Gastrocnemius medialis (tissue), 4 donors: ENCODE data around the gene LRP1. TPM values are rescaled to one million over a fixed set of nuclear protein-coding genes. Genes with fewer than 3 reads are reported as not detected.

ENCODE experiments used
- ATAC-seq, 2 donors: fragments of 150-250 bp; one replicate each; pipeline ENCODE4 v1.9.1; 2016
- DNase-seq, 2 donors: peaks; one replicate each; pipeline ENCODE4 v3.0.0-alpha.2; 2019
- H3K27ac ChIP-seq, 4 donors: fragments of 200-600 bp; sonication (generic); 1 replicate in 1 of 4; 2 replicates in 3 of 4; pipeline ENCODE4 v1.5.1; 2016 to 2018; ENCODE audit warnings: mild to moderate bottlenecking in 2 of 4, moderate library complexity in 1 of 4
- H3K27me3 ChIP-seq, 3 donors: fragments of 200-600 bp; sonication (generic) in 2 of 3; 1 replicate in 1 of 3; 2 replicates in 2 of 3; pipeline versions ENCODE4 v1.5.1 to v1.6.0; 2016 to 2019; ENCODE audit warnings: mild to moderate bottlenecking in 1 of 3, moderate library complexity in 1 of 3
- H3K36me3 ChIP-seq, 2 donors: fragments of 200-600 bp; sonication (generic) in 1 of 2; one replicate each; pipeline ENCODE4 v1.5.1; 2017 to 2018
- H3K4me1 ChIP-seq, 2 donors: fragments of 200-600 bp; sonication (generic) in 1 of 2; one replicate each; pipeline ENCODE4 v1.5.1; 2016 to 2017; ENCODE audit warnings: mild to moderate bottlenecking in 2 of 2
- H3K4me3 ChIP-seq, 4 donors: fragments of 200-600 bp; sonication (generic) in 3 of 4; 1 replicate in 1 of 4; 2 replicates in 3 of 4; pipeline ENCODE4 v1.5.1; 2016 to 2019; ENCODE audit warnings: mild to moderate bottlenecking in 2 of 4
- H3K9me3 ChIP-seq, 3 donors: fragments of 200-600 bp; sonication (generic) in 2 of 3; 1 replicate in 1 of 3; 2 replicates in 2 of 3; pipeline ENCODE4 v1.5.1; 2016 to 2019
- CTCF ChIP-seq, 5 experiments: fragments of 450-650 bp in 3 of 5; fragments of 200-600 bp in 2 of 5; sonication (generic) in 2 of 5; IDR thresholded peaks in 4 of 5; conservative IDR thresholded peaks in 1 of 5; 1 replicate in 4 of 5; 2 replicates in 1 of 5; pipeline ENCODE4 v1.5.1; 2016 to 2019; ENCODE audit warnings: antibody characterized with exemption in 5 of 5, mild to moderate bottlenecking in 3 of 5, moderate library complexity in 3 of 5
- POLR2A ChIP-seq, 2 donors: fragments of 450-650 bp; IDR thresholded peaks; one replicate each; pipeline ENCODE4 v1.6.1; 2017; ENCODE audit warnings: antibody characterized with exemption in 2 of 2, mild to moderate bottlenecking in 2 of 2, moderate library complexity in 2 of 2
- in situ Hi-C, 4 donors: fragments of 200-750 bp; cut with MboI; loops; one replicate each; pipeline versions ENCODE4 v1.15.0 to v1.8.0; 2017; ENCODE audit warnings: low sequenced_read_pairs in 4 of 4
- intact Hi-C: fragments of 100-400 bp; cut with DNase I; formaldehyde crosslinking; loops from one replicate; pipeline ENCODE4 v1.15.1; 2023; ENCODE audit warnings: low total_unique reads
- total RNA-seq, 4 donors: library from RNA; depleted of rRNA; stranded (reverse); fragments of >200 nt; gene quantifications; one replicate each; pipeline versions ENCODE4 v1.1.0 to v1.2.3, GENCODE V29; 2016

The LRP1 gene
- total RNA-seq, 4 donors from 2014 or later = 26.1 to 53.5 (median 49.8) TPM

GRCh38 chr12:57203791-57204190 lies 75.5 kb downstream of the LRP1 start:
- intact Hi-C loops = no loop called here
- Histone ChIP-seq H3K4me3 (no peak overlapping the region), H3K9me3 (no peaks in the 10 kb centered on the region), H3K4me1 (no peaks in the 10 kb centered on the region), H3K36me3 (peaks cover 0 to 5% of the 10 kb centered on the region in 2 donors), H3K27ac (no peak overlapping the region), H3K27me3 (no peaks in the 10 kb centered on the region)
- in situ Hi-C loops = no loop called here
- ATAC-seq (no peak), DNase-seq (no peak)
- TF ChIP-seq CTCF (IDR thresholded peaks at IDR 0.05 in 4 of 5, conservative IDR thresholded peaks at IDR 0.05 in 1 of 5) (no peak), POLR2A (IDR thresholded peaks at IDR 0.05) (no peak)

GRCh38 chr12:57204454-57204853 lies 76.2 kb downstream of the LRP1 start:
- H3K4me1 ChIP-seq = no peaks in the 10 kb centered on the region
- H3K4me3 ChIP-seq = no peak overlapping the region
- no peak for TF ChIP-seq POLR2A (IDR thresholded peaks at IDR 0.05)
- TF ChIP-seq CTCF (IDR thresholded peaks at IDR 0.05 in 4 of 5, conservative IDR thresholded peaks at IDR 0.05 in 1 of 5) = no peak
- H3K27ac ChIP-seq = no peak overlapping the region
- DNase-seq (no peak), ATAC-seq (no peak)
- intact Hi-C loops (no loop called here), in situ Hi-C loops (no loop called here)
- H3K9me3 ChIP-seq = no peaks in the 10 kb centered on the region
- peaks cover 0 to 1% of the 10 kb centered on the region in 2 donors for H3K36me3 ChIP-seq
- no peaks in the 10 kb centered on the region for H3K27me3 ChIP-seq

- no peaks in the 10 kb centered on the region for H3K9me3 ChIP-seq
- intact Hi-C loops = no loop called here
- no peaks in the 10 kb centered on the region for H3K4me1 ChIP-seq
- in situ Hi-C loops = no loop called here
- no peak overlapping the region for H3K27ac ChIP-seq
- TF ChIP-seq CTCF (IDR thresholded peaks at IDR 0.05 in 4 of 5, conservative IDR thresholded peaks at IDR 0.05 in 1 of 5) = no peak
- no peak for TF ChIP-seq POLR2A (IDR thresholded peaks at IDR 0.05)
- no peak for ATAC-seq
- DNase-seq = no peak
- H3K36me3 ChIP-seq = no peaks in the 10 kb centered on the region
- H3K4me3 ChIP-seq = no peak overlapping the region
- H3K27me3 ChIP-seq = no peaks in the 10 kb centered on the region
Observed at GRCh38 chr12:57205186-57205585, 76.9 kb downstream of the LRP1 start.

- intact Hi-C loops (no loop called here), in situ Hi-C loops (no loop called here)
- no peaks in the 10 kb centered on the region for H3K4me1 ChIP-seq
- TF ChIP-seq POLR2A (IDR thresholded peaks at IDR 0.05) = no peak
- H3K9me3 ChIP-seq = no peaks in the 10 kb centered on the region
- H3K4me3 ChIP-seq = no peak overlapping the region
- no peaks in the 10 kb centered on the region for H3K27me3 ChIP-seq
- H3K36me3 ChIP-seq = no peaks in the 10 kb centered on the region
- no peak for DNase-seq
- ATAC-seq = no peak
- H3K27ac ChIP-seq = no peak overlapping the region
Observed at GRCh38 chr12:57205931-57206330, 77.6 kb downstream of the LRP1 start.

- no peaks in the 10 kb centered on the region for H3K9me3 ChIP-seq
- no peak overlapping the region for H3K4me3 ChIP-seq
- intact Hi-C loops = no loop called here
- no peak for TF ChIP-seq POLR2A (IDR thresholded peaks at IDR 0.05)
- no peak for TF ChIP-seq CTCF (IDR thresholded peaks at IDR 0.05 in 4 of 5, conservative IDR thresholded peaks at IDR 0.05 in 1 of 5)
- no peak for ATAC-seq
- no peaks in the 10 kb centered on the region for H3K4me1 ChIP-seq
- no peak overlapping the region for H3K27ac ChIP-seq
- no peaks in the 10 kb centered on the region for H3K27me3 ChIP-seq
- H3K36me3 ChIP-seq = no peaks in the 10 kb centered on the region
- in situ Hi-C loops = no loop called here
- DNase-seq = no peak
Observed at GRCh38 chr12:57207731-57208630, 79.7 kb downstream of the LRP1 start.
